Keratinocyte (primary cell): ENCODE results near the gene EGLN1. TPM values are rescaled to one million over a fixed set of nuclear protein-coding genes. Genes with fewer than 3 reads are reported as not detected.

Experiments used
- DNase-seq: peaks from one replicate; pipeline ENCODE4 v3.0.0-alpha.2; 2011; ENCODE audit warnings: low read depth, missing footprints, low spot score
- FAIRE-seq: peaks from 2 replicates; lab custom pipeline; 2011; peaks lifted over from hg19 to GRCh38; lab: Jason Lieb, UNC
- H2AFZ ChIP-seq: 2 replicates; pipeline ENCODE4 v1.6.0; 2012; ENCODE audit warnings: low read length, control low read depth, inconsistent platforms; ENCODE audit not compliant: control insufficient read depth
- H3K27ac ChIP-seq: 2 replicates; pipeline ENCODE4 v1.5.1; 2011; ENCODE audit warnings: low read length; ENCODE audit not compliant: control insufficient read depth, insufficient read depth
- H3K27me3 ChIP-seq: 3 replicates; pipeline ENCODE4 v1.6.0; 2011; ENCODE audit warnings: low read length; ENCODE audit not compliant: control insufficient read depth, insufficient read depth; ENCODE audit errors: extremely low read depth
- H3K36me3 ChIP-seq, 2 experiments: 2 replicates in 1 of 2; 3 replicates in 1 of 2; pipeline ENCODE4 v1.5.1; 2011; ENCODE audit warnings: low read length in 2 of 2, mild to moderate bottlenecking in 1 of 2; ENCODE audit not compliant: control insufficient read depth in 2 of 2, insufficient read depth in 2 of 2; ENCODE audit errors: extremely low read depth in 1 of 2
- H3K4me1 ChIP-seq: 3 replicates; pipeline ENCODE4 v1.5.1; 2011; ENCODE audit warnings: low read length; ENCODE audit not compliant: control insufficient read depth, insufficient read depth; ENCODE audit errors: extremely low read depth
- H3K4me2 ChIP-seq: 3 replicates; pipeline ENCODE4 v1.6.0; 2011; ENCODE audit warnings: low read depth, low read length; ENCODE audit not compliant: control insufficient read depth, insufficient read depth; ENCODE audit errors: extremely low read depth
- H3K4me3 ChIP-seq, 3 experiments: fragments of 200-600 bp in 1 of 3; sonication (generic) in 1 of 3; 2 replicates in 2 of 3; 3 replicates in 1 of 3; pipeline ENCODE4 v1.5.1; 2011 to 2016; ENCODE audit warnings: low read length in 3 of 3, mild to moderate bottlenecking in 3 of 3, control low read depth in 2 of 3, inconsistent platforms in 1 of 3, low read depth in 1 of 3, mixed read lengths in 1 of 3, mixed run types in 1 of 3, moderate library complexity in 1 of 3; ENCODE audit not compliant: control insufficient read depth in 2 of 3, insufficient read depth in 2 of 3; ENCODE audit errors: extremely low read depth in 1 of 3
- H3K79me2 ChIP-seq: 2 replicates; pipeline ENCODE4 v1.6.0; 2012; ENCODE audit warnings: low read length; ENCODE audit not compliant: control insufficient read depth, insufficient read depth
- H3K9ac ChIP-seq: 3 replicates; pipeline ENCODE4 v1.6.0; 2011; ENCODE audit warnings: low read length; ENCODE audit not compliant: control insufficient read depth, insufficient read depth; ENCODE audit errors: extremely low read depth
- H3K9me1 ChIP-seq: 3 replicates; pipeline ENCODE4 v1.6.0; 2011; ENCODE audit warnings: low read length; ENCODE audit not compliant: control insufficient read depth, insufficient read depth; ENCODE audit errors: extremely low read depth
- H3K9me3 ChIP-seq: 2 replicates; pipeline ENCODE4 v1.5.1; 2012; ENCODE audit warnings: low read depth, low read length; ENCODE audit not compliant: control insufficient read depth
- H4K20me1 ChIP-seq: 3 replicates; pipeline ENCODE4 v1.6.0; 2011; ENCODE audit warnings: low read length; ENCODE audit not compliant: control insufficient read depth, insufficient read depth; ENCODE audit errors: extremely low read depth
- EZH2 ChIP-seq: IDR thresholded peaks from one replicate; pipeline ENCODE4 v1.6.1; 2012; ENCODE audit warnings: inconsistent platforms, mild to moderate bottlenecking, low read length, moderate library complexity
- dilution Hi-C: fragments of 300-500 bp; cut with MboI; formaldehyde crosslinking; loops from one replicate; pipeline ENCODE4 v1.7.0; 2020; ENCODE audit warnings: low sequenced_read_pairs; ENCODE audit not compliant: extremely low pct_ligation_motif_present
- polyA plus RNA-seq, 5 experiments: library from polyadenylated mRNA; depleted of rRNA in 3 of 5; stranded (reverse) in 3 of 5; stranded (forward) in 1 of 5; unstranded in 1 of 5; fragments of >200 nt; gene quantifications; 1 replicate in 1 of 5; 2 replicates in 3 of 5; 3 replicates in 1 of 5; pipeline versions ENCODE4 v1.2.1 to v1.2.3, GENCODE V29; 2011 to 2012; ENCODE audit warnings: missing spikeins in 2 of 5, low read depth in 1 of 5, low replicate concordance in 1 of 5
- TF ChIP-seq, protein P1 (sequence below), 3 experiments: IDR thresholded peaks in 1 of 3; conservative IDR thresholded peaks in 1 of 3; optimal IDR thresholded peaks in 1 of 3; 2 replicates in 2 of 3; 3 replicates in 1 of 3; pipeline versions ENCODE3 to v1.5.1; 2011; ENCODE audit warnings: low read length in 3 of 3, mild to moderate bottlenecking in 3 of 3, moderate library complexity in 2 of 3, control low read depth in 1 of 3, inconsistent platforms in 1 of 3; ENCODE audit not compliant: insufficient read depth in 2 of 3; ENCODE audit errors: extremely low read depth in 1 of 3

Gene EGLN1
- polyA plus RNA-seq, 1 donor (not counting 4 experiments of a cell fraction or from before 2014, with no cell fraction given) = 34.1 TPM

DNA sequence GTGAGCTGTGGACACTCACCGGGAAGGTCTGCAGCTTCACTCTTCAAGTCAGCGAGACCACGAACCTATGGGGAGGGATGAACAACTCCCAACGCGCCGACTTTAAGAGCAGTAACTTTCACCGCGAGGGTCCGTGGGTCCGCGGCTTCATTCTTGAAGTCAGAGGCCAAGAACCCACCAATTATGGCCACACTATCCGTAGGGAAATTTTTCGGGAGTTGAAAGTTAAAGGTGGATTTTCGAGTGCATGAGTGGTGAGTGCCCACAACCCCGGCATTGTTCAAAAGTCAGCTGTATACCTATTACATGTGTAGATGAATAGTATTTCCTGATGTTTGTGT is 104.1 kb downstream of the EGLN1 start:
- no peak overlapping the region for H2AFZ ChIP-seq
- dilution Hi-C loops = no loop called here
- DNase-seq (no peak), FAIRE-seq (no peak)
- TF ChIP-seq EZH2 = no peak
- TF ChIP-seq, protein P1, sequence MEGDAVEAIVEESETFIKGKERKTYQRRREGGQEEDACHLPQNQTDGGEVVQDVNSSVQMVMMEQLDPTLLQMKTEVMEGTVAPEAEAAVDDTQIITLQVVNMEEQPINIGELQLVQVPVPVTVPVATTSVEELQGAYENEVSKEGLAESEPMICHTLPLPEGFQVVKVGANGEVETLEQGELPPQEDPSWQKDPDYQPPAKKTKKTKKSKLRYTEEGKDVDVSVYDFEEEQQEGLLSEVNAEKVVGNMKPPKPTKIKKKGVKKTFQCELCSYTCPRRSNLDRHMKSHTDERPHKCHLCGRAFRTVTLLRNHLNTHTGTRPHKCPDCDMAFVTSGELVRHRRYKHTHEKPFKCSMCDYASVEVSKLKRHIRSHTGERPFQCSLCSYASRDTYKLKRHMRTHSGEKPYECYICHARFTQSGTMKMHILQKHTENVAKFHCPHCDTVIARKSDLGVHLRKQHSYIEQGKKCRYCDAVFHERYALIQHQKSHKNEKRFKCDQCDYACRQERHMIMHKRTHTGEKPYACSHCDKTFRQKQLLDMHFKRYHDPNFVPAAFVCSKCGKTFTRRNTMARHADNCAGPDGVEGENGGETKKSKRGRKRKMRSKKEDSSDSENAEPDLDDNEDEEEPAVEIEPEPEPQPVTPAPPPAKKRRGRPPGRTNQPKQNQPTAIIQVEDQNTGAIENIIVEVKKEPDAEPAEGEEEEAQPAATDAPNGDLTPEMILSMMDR (optimal IDR thresholded peaks at IDR 0.05 in 1 of 3, IDR thresholded peaks at IDR 0.05 in 1 of 3, conservative IDR thresholded peaks at IDR 0.05 in 1 of 3; ENCODE audit: extremely low read depth in 1 of 3, insufficient read depth in 2 of 3, low read length in 3 of 3) = no peak
- no peaks in the 10 kb centered on the region for H3K9me3 ChIP-seq
- H3K36me3 ChIP-seq = no peaks in the 10 kb centered on the region
- no peaks in the 10 kb centered on the region for H3K27me3 ChIP-seq
- no peaks in the 10 kb centered on the region for H3K9me1 ChIP-seq
- H3K4me3 ChIP-seq = no peak overlapping the region
- no peak overlapping the region for H3K27ac ChIP-seq
- H4K20me1 ChIP-seq = no peaks in the 10 kb centered on the region
- H3K79me2 ChIP-seq = no peaks in the 10 kb centered on the region
- no peaks in the 10 kb centered on the region for H3K4me1 ChIP-seq
- H3K4me2 ChIP-seq = no peak overlapping the region
- H3K9ac ChIP-seq = no peak overlapping the region

DNA sequence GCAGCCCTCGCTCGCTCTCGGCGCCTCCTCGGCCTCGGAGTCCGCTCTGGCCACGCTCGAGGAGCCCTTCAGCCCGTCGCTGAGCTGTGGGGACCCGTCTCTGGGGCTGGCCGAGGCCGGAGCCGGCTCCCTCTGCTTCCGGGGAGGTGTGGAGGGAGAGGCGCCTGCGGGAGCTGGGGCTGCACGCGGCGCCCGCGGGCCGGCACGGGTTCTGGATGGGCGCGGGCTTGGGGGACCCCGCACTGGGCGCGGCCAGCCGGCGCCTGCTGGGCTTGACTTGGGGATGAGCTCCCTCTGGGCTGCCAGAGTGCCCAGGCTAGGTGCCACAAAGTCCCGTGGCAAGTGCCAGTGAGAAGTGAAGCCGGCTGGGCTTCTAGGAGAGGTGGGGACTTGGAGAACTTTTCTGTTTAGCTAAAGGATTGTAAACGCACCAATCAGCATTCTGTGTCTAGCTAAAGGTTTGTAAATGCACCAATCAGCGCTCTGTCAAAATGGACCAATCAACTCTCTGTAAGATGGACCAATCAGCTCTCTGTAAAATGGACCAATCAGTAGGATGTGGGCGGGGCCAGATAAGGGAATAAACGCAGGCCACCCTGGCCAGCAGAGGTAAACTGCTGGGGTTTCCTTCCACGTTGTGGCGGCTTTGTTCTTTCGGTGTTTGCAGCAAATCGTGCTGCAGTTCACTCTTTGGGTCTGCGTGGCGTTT is 104.6 kb downstream of the EGLN1 start:
- no peak for DNase-seq

More for the DNA sequence above, 104.6 kb downstream of the EGLN1 start:
- no peaks in the 10 kb centered on the region for H3K79me2 ChIP-seq
- no peak overlapping the region for H3K9ac ChIP-seq
- H2AFZ ChIP-seq = no peak overlapping the region
- H3K4me1 ChIP-seq = no peaks in the 10 kb centered on the region
- no peak overlapping the region for H3K27ac ChIP-seq
- no peaks in the 10 kb centered on the region for H4K20me1 ChIP-seq
- no peaks in the 10 kb centered on the region for H3K36me3 ChIP-seq
- no peaks in the 10 kb centered on the region for H3K9me3 ChIP-seq
- dilution Hi-C loops = no loop called here
- H3K9me1 ChIP-seq = no peaks in the 10 kb centered on the region
- no peak overlapping the region for H3K4me3 ChIP-seq
- H3K4me2 ChIP-seq = no peak overlapping the region
- TF ChIP-seq, protein P1 (optimal IDR thresholded peaks at IDR 0.05 in 1 of 3, IDR thresholded peaks at IDR 0.05 in 1 of 3, conservative IDR thresholded peaks at IDR 0.05 in 1 of 3; ENCODE audit: extremely low read depth in 1 of 3, insufficient read depth in 2 of 3, low read length in 3 of 3) = no peak
- TF ChIP-seq EZH2 = no peak
- no peak for FAIRE-seq
- no peaks in the 10 kb centered on the region for H3K27me3 ChIP-seq
